ENCODE results near the gene TATDN2. TPM values are rescaled to one million over a fixed set of nuclear protein-coding genes. Genes with fewer than 3 reads are reported as not detected.
"Not testable (repeated sequence)": the region's sequence is repeated elsewhere in the genome, so short reads cannot be mapped to it uniquely, and the experiment has no call there.

The TATDN2 gene
- total RNA-seq, 4 donors from 2014 or later, result 22.7 to 59.7 (median 28.2) TPM

GRCh38 chr3:10268930-10269329 lies 20.7 kb downstream of the TATDN2 start:
- Histone ChIP-seq H3K4me3 (no peak overlapping the region), H3K36me3 (peaks cover 0 to 39% (median 16%) of the 10 kb centered on the region in 4 donors), H3K27ac (no peak overlapping the region), H3K9me3 (no peaks in the 10 kb centered on the region), H3K27me3 (no peaks in the 10 kb centered on the region), H3K4me1 (peaks cover 2 to 26% (median 8%) of the 10 kb centered on the region in 4 donors)
- intact Hi-C loops (cut with DNase I; ENCODE audit: low total_unique reads), result no loop called here
- in situ Hi-C loops (cut with MboI; ENCODE audit: low pct_ligation_motif_present in 1 of 4, low pct_unique_long_range_greater_than_20kb in 1 of 4, low sequenced_read_pairs in 3 of 4), result no loop called here
- no peak for DNase-seq
- 88% methylated on average over 5 of the region's 5 CpGs; no CpG with 5 or more reads in 1 of the 2 donors for WGBS, 2 donors (ENCODE audit: low coverage in 1 of 2)
- no peak for TF ChIP-seq POLR2A (IDR thresholded peaks at IDR 0.05)
- TF ChIP-seq EP300 (IDR thresholded peaks at IDR 0.05; ENCODE audit: low read depth), result no peak
- TF ChIP-seq CTCF (IDR thresholded peaks at IDR 0.05), result no peak
- TF ChIP-seq POLR2AphosphoS5 (IDR thresholded peaks at IDR 0.05), result no peak

- Histone ChIP-seq H3K9me3 (no peaks in the 10 kb centered on the region), H3K4me3 (no peak overlapping the region), H3K27me3 (no peaks in the 10 kb centered on the region), H3K4me1 (peaks cover 2 to 26% (median 10%) of the 10 kb centered on the region in 4 donors), H3K27ac (no peak overlapping the region), H3K36me3 (peaks cover 0 to 39% (median 16%) of the 10 kb centered on the region in 4 donors)
- 85 to 94% methylated on average over 3 to 5 of the region's 5 CpGs for WGBS, 2 donors (ENCODE audit: low coverage in 1 of 2)
- no peak for DNase-seq
- TF ChIP-seq CTCF (IDR thresholded peaks at IDR 0.05), result no peak
- TF ChIP-seq POLR2AphosphoS5 (IDR thresholded peaks at IDR 0.05), result no peak
- no peak for TF ChIP-seq EP300 (IDR thresholded peaks at IDR 0.05; ENCODE audit: low read depth)
- no peak for TF ChIP-seq POLR2A (IDR thresholded peaks at IDR 0.05)
- intact Hi-C loops (cut with DNase I; ENCODE audit: low total_unique reads), result no loop called here
- in situ Hi-C loops (cut with MboI; ENCODE audit: low pct_ligation_motif_present in 1 of 4, low pct_unique_long_range_greater_than_20kb in 1 of 4, low sequenced_read_pairs in 3 of 4), result no loop called here
These were observed 21.2 kb downstream of the TATDN2 start for GRCh38 chr3:10269443-10269842.

- H3K9me3 ChIP-seq; intact Hi-C loops (cut with DNase I; ENCODE audit: low total_unique reads); DNase-seq; H3K27me3 ChIP-seq; H3K27ac ChIP-seq; H3K4me3 ChIP-seq; in situ Hi-C loops (cut with MboI; ENCODE audit: low pct_ligation_motif_present in 1 of 4, low pct_unique_long_range_greater_than_20kb in 1 of 4, low sequenced_read_pairs in 3 of 4): not testable (repeated sequence)
- H3K36me3 ChIP-seq, result peaks cover 0 to 41% (median 19%) of the 10 kb centered on the region in 4 donors
- peaks cover 2 to 27% (median 8%) of the 10 kb centered on the region in 4 donors for H3K4me1 ChIP-seq
- 97 to 100% methylated on average over 1 to 11 of the region's 11 CpGs for WGBS, 2 donors (ENCODE audit: low coverage in 1 of 2)
These were observed 24.2 kb downstream of the TATDN2 start for GRCh38 chr3:10272476-10272875.

- TF ChIP-seq POLR2AphosphoS5 (IDR thresholded peaks at IDR 0.05) (no peak), EP300 (IDR thresholded peaks at IDR 0.05; ENCODE audit: low read depth) (no peak), CTCF (IDR thresholded peaks at IDR 0.05) (no peak)
- 89 to 100% methylated on average over 2 of the region's 2 CpGs for WGBS, 2 donors (ENCODE audit: low coverage in 1 of 2)
- H3K27me3 ChIP-seq, result no peaks in the 10 kb centered on the region
- peaks cover 0 to 41% (median 19%) of the 10 kb centered on the region in 4 donors for H3K36me3 ChIP-seq
- H3K4me1 ChIP-seq, result peaks cover 2 to 23% (median 8%) of the 10 kb centered on the region in 4 donors
- DNase-seq, result no peak
- intact Hi-C loops (cut with DNase I; ENCODE audit: low total_unique reads), result no loop called here
- in situ Hi-C loops (cut with MboI; ENCODE audit: low pct_ligation_motif_present in 1 of 4, low pct_unique_long_range_greater_than_20kb in 1 of 4, low sequenced_read_pairs in 3 of 4), result no loop called here
- H3K27ac ChIP-seq, result no peak overlapping the region
- H3K9me3 ChIP-seq, result no peaks in the 10 kb centered on the region
- no peak overlapping the region for H3K4me3 ChIP-seq
These were observed 24.7 kb downstream of the TATDN2 start for GRCh38 chr3:10272977-10273376.

- DNase-seq, result no peak
These were observed 25.5 kb downstream of the TATDN2 start for GRCh38 chr3:10273702-10274305.

More at GRCh38 chr3:10273702-10274305, 25.5 kb downstream of the TATDN2 start:
- H3K4me1 ChIP-seq, result peaks cover 2 to 21% (median 8%) of the 10 kb centered on the region in 4 donors
- no peak overlapping the region for H3K27ac ChIP-seq
- no peak overlapping the region for H3K4me3 ChIP-seq
- TF ChIP-seq POLR2A (IDR thresholded peaks at IDR 0.05) (no peak), POLR2AphosphoS5 (IDR thresholded peaks at IDR 0.05) (no peak), CTCF (IDR thresholded peaks at IDR 0.05) (no peak)
- H3K9me3 ChIP-seq, result no peaks in the 10 kb centered on the region
- H3K36me3 ChIP-seq, result peaks cover 0 to 46% (median 23%) of the 10 kb centered on the region in 4 donors
- 0 to 8% methylated on average over 1 of the region's 1 CpG for WGBS, 2 donors (ENCODE audit: low coverage in 1 of 2)
- in situ Hi-C loops (cut with MboI; ENCODE audit: low pct_ligation_motif_present in 1 of 4, low pct_unique_long_range_greater_than_20kb in 1 of 4, low sequenced_read_pairs in 3 of 4), result no loop called here
- intact Hi-C loops (cut with DNase I; ENCODE audit: low total_unique reads), result no loop called here
- no peaks in the 10 kb centered on the region for H3K27me3 ChIP-seq

Measured in transverse colon (tissue), 4 donors.